GM21825 (cell line): ENCODE results near the gene DCUN1D4.

ENCODE experiments used
- ATAC-seq: cut with Tn5 transposase; IDR thresholded peaks from one replicate; pipeline ENCODE4 v1.9.1; 2021; ENCODE audit warnings: mild to moderate bottlenecking, moderate library complexity; ENCODE audit not compliant: unreplicated experiment

DCUN1D4 gene

GRCh38 chr4:51853027-51853682 lies 10.2 kb downstream of the DCUN1D4 start:
- ATAC-seq: no peak

GRCh38 chr4:51855270-51855669 lies 12.3 kb downstream of the DCUN1D4 start:
- ATAC-seq: no peak

GRCh38 chr4:51855751-51856150 lies 12.8 kb downstream of the DCUN1D4 start:
- no peak for ATAC-seq

GRCh38 chr4:51858605-51859202 lies 15.8 kb downstream of the DCUN1D4 start:
- ATAC-seq: no peak

GRCh38 chr4:51859476-51860031 lies 16.6 kb downstream of the DCUN1D4 start:
- ATAC-seq: no peak

- ATAC-seq: no peak
These were observed 19.2 kb downstream of the DCUN1D4 start for GRCh38 chr4:51862199-51862598.

- no peak for ATAC-seq
These were observed 19.8 kb downstream of the DCUN1D4 start for GRCh38 chr4:51862781-51863180.

- ATAC-seq: no peak
These were observed 22.8 kb downstream of the DCUN1D4 start for GRCh38 chr4:51865717-51866116.

GRCh38 chr4:51866835-51867234 lies 23.9 kb downstream of the DCUN1D4 start:
- no peak for ATAC-seq

GRCh38 chr4:51867689-51868448 lies 24.9 kb downstream of the DCUN1D4 start:
- ATAC-seq: no peak

- no peak for ATAC-seq
These were observed 25.5 kb downstream of the DCUN1D4 start for GRCh38 chr4:51868449-51868847.

GRCh38 chr4:51870441-51871188 lies 27.7 kb downstream of the DCUN1D4 start:
- ATAC-seq: no peak

- ATAC-seq: no peak
These were observed 29.5 kb downstream of the DCUN1D4 start for GRCh38 chr4:51872283-51872997.

GRCh38 chr4:51874551-51874950 lies 31.6 kb downstream of the DCUN1D4 start:
- no peak for ATAC-seq

GRCh38 chr4:51878431-51878830 lies 35.5 kb downstream of the DCUN1D4 start:
- no peak for ATAC-seq

- no peak for ATAC-seq
These were observed 37.3 kb downstream of the DCUN1D4 start for GRCh38 chr4:51880016-51880915.

- ATAC-seq: no peak
These were observed 41.1 kb downstream of the DCUN1D4 start for GRCh38 chr4:51884055-51884454.

- no peak for ATAC-seq
These were observed 41.7 kb downstream of the DCUN1D4 start for GRCh38 chr4:51884606-51885005.

- ATAC-seq: no peak
These were observed 42.4 kb downstream of the DCUN1D4 start for GRCh38 chr4:51885363-51885762.
